GM21576 (cell line): ENCODE results near the gene C10orf62.
"Not testable (repeated sequence)": the region's sequence is repeated elsewhere in the genome, so short reads cannot be mapped to it uniquely, and the experiment has no call there.

Source experiments
- ATAC-seq: cut with Tn5 transposase; IDR thresholded peaks from one replicate; pipeline ENCODE4 v1.9.1; 2021; ENCODE audit warnings: mild to moderate bottlenecking, moderate library complexity; ENCODE audit not compliant: unreplicated experiment

The C10orf62 gene

GRCh38 chr10:97618285-97618684, 28.8 kb downstream of the C10orf62 start:
- no peak for ATAC-seq

GRCh38 chr10:97618733-97619132, 29.2 kb downstream of the C10orf62 start:
- no peak for ATAC-seq

DNA sequence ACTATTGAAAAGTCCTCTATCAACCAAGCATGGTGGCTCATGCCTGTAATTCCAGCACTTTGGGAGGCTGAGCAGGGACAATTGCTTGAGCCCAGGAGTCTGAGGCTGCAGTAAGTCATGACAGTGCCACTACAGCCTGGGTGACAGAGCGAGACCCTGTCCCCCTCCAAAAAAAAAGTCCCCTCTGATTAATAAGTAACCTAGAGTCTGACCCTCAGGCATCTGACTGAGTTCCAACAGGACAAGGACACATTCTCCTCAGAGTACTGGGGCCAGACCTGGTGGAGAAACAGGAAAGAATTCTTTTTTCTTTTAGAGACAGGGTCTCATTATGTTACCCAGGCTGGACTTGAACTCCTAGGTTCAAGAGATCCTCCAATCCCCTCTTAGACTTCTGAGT, 33.8 kb downstream of the C10orf62 start:
- ATAC-seq = no peak

DNA sequence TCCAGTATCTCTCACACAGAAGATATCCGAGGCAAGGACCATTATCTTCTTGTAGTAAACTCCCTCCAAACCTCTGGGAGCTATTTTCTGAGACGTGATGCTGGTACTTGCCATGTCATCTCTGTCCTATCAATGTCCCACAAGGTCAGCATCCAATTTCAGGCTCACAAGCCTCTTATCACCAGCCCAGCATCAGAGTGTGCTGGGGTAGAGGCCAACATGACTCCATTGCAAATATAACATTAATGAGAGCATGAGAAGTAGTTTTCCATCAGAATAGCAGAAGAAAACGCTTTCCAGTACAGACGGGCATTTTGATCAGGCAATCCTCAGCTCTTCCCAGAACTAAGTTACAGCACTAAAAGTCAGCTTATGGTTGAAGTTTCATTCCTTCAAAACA, 38.2 kb downstream of the C10orf62 start:
- no peak for ATAC-seq

DNA sequence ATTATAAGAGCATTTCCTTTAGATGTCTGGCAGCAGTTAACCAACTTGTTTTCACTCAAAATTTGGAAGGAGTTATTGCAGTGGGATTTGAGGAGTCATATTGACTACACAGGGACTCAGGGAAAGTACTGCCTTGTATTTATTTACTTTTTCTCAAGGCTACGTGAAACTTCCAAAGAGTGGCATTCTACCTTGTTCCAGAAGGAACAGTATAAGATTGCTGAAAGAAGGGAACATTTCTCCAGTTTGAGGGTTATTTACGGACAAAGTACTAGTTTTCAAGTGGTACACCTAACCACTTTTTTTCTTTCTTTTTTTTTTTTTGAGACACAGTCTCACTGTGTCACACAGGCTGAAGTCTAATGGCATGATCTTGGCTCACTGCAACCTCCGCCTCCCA, 38.7 kb downstream of the C10orf62 start:
- no peak for ATAC-seq

GRCh38 chr10:97629289-97629688, 39.8 kb downstream of the C10orf62 start:
- no peak for ATAC-seq

DNA sequence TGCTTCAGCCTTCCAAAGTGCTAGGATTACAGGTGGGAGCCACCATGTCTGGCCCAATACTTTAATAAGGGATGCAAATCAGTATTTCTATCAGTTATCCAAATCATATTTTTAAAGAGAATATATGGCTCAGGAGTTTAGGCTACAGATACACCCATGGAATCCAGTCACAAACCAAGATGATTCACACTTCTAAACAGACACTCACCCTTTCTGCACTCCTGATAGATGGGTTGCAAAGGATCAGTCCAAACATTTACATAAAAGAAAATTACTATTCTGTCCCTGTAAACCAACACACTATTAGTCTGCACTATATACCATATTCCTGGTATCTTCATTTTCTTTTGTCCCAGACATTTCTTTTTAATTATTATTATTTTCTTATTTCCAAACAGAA, 41.6 kb downstream of the C10orf62 start:
- no peak for ATAC-seq

GRCh38 chr10:97632949-97633884, 43.7 kb downstream of the C10orf62 start, which contains the start of gene MORN4:
MORN4 (minus strand) TSS chr10:97633500; CDS start chr10:97619653, 13,847 bp downstream.
- ATAC-seq = peak; percentile 97

DNA sequence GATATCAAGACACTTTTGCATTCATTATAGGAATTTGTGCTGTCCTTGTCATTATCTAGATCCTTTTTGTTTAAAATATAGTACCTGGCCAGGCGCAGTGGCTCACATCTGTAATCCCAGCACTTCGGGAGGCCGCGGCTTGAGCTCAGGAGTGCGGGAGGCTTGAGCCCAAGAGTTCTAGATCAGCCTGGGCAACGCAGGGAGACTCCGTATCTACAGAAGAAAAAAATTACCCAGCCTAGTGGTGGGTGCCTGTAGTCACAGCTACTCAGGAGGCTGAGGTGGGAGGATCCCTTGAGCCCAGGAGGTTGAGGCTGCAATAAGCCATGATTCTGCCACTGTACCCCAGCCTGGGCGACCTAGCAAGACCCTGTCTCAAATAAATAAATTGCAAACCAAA, 44.4 kb downstream of the C10orf62 start:
- no peak for ATAC-seq

GRCh38 chr10:97635577-97635976, 46.1 kb downstream of the C10orf62 start:
- no peak for ATAC-seq

DNA sequence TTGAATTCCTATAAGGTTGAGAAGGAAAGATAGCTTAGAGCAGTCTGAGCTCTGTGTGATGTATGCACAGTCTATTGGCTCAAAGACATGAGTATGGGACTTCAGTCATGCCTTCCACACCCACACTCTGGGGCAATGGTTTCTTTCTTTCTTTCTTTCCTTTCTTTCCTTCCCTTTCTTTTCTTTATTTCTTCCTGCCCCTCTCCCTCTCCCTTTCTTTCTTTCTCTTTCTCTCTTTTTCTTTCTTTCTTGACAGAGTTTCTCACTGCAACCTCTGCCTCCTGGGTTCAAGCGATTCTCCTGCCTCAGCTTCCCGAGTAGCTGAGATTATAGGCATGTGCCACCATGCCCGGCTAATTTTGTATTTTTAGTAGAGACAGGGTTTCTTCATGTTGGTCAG, 49.6 kb downstream of the C10orf62 start:
- ATAC-seq = not testable (repeated sequence)

DNA sequence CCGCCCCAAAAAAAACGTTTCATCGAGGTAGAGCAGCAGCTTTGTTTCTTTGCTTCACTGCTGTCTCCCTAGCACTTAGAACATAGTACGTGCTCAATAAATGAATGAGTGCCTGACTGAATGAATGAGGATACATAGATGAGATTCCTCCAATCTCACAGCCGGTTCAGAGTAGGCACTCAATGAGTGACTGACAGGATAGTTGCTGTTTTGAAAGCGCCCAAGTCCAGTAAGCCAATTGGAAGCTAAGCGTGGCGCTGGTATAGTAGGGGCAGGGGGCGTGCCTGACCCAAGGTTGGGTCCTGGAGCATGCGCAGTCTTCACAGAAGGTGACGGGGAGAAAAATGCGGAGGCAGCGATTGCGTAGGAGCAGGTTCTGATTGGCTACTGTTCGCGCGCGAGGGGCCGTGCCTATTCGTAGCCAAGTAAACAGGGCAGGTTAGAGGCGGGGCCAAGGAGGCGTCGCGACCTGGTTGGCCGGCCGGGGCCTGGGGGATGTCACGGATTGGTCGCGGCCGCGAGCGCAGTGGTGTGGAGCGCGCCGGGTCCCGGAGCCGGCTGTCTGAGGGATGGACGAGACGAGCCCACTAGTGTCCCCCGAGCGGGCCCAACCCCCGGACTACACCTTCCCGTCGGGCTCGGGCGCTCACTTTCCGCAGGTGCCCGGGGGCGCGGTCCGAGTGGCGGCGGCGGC, 50.8 kb downstream of the C10orf62 start, which contains the start of gene PI4K2A:
Gene PI4K2A (plus strand): TSS at position 498 of the 694 bp plus-strand sequence. CDS start 72 bp downstream, at position 570.
- peak; percentile 97 for ATAC-seq
